H9 (cell line): ENCODE results near the gene FADS2. TPM values are rescaled to one million over a fixed set of nuclear protein-coding genes. Genes with fewer than 3 reads are reported as not detected.

Source experiments
- DNase-seq: peaks from one replicate; pipeline ENCODE4 v3.0.0-alpha.2; 2017
- H2AFZ ChIP-seq: one replicate; pipeline ENCODE4 v1.6.1; 2013; ENCODE audit warnings: mild to moderate bottlenecking, low read length, control low read depth, moderate library complexity
- H2AK5ac ChIP-seq: 2 replicates; pipeline ENCODE4 v1.6.1; 2013; ENCODE audit warnings: low read length, control low read depth, mixed read lengths; ENCODE audit not compliant: insufficient read length
- H2BK120ac ChIP-seq: one replicate; pipeline ENCODE4 v1.6.1; 2013; ENCODE audit warnings: low read depth, mild to moderate bottlenecking, low read length, control low read depth, inconsistent platforms; ENCODE audit not compliant: poor library complexity, severe bottlenecking
- H2BK12ac ChIP-seq: 2 replicates; pipeline ENCODE4 v1.6.1; 2013; ENCODE audit warnings: low read length, control low read depth, mixed read lengths, low read depth; ENCODE audit not compliant: insufficient read length
- H2BK15ac ChIP-seq: 2 replicates; pipeline ENCODE4 v1.6.1; 2013; ENCODE audit warnings: low read depth, low read length, control low read depth
- H2BK20ac ChIP-seq: one replicate; pipeline ENCODE4 v1.6.1; 2013; ENCODE audit warnings: low read depth, mild to moderate bottlenecking, low read length, control low read depth, inconsistent platforms; ENCODE audit not compliant: poor library complexity, severe bottlenecking
- H2BK5ac ChIP-seq: 2 replicates; pipeline ENCODE4 v1.6.1; 2013; ENCODE audit warnings: low read length, control low read depth, mixed read lengths; ENCODE audit not compliant: insufficient read length
- H3K14ac ChIP-seq: 2 replicates; pipeline ENCODE4 v1.6.1; 2013; ENCODE audit warnings: low read length, control low read depth; ENCODE audit not compliant: insufficient read depth
- H3K18ac ChIP-seq: 2 replicates; pipeline ENCODE4 v1.6.1; 2013; ENCODE audit warnings: low read depth, mild to moderate bottlenecking, mixed read lengths, low read length, control low read depth; ENCODE audit not compliant: insufficient read length
- H3K23ac ChIP-seq: 2 replicates; pipeline ENCODE4 v1.6.1; 2013; ENCODE audit warnings: low read length, control low read depth, mixed read lengths, low read depth; ENCODE audit not compliant: insufficient read length
- H3K23me2 ChIP-seq: 2 replicates; pipeline ENCODE4 v1.6.1; 2013; ENCODE audit warnings: low read depth, mild to moderate bottlenecking, mixed read lengths, low read length, control low read depth; ENCODE audit not compliant: insufficient read length, poor library complexity, severe bottlenecking
- H3K27ac ChIP-seq: 2 replicates; pipeline ENCODE4 v1.5.1; 2013; ENCODE audit warnings: low read length, control low read depth, mixed read lengths, low read depth; ENCODE audit not compliant: insufficient read length
- H3K27me3 ChIP-seq: 2 replicates; pipeline ENCODE4 v1.6.1; 2013; ENCODE audit warnings: low read length, control low read depth, inconsistent platforms; ENCODE audit not compliant: insufficient read depth
- H3K4ac ChIP-seq: 2 replicates; pipeline ENCODE4 v1.6.1; 2013; ENCODE audit warnings: low read depth, mild to moderate bottlenecking, control low read depth, inconsistent platforms, low read length, moderate library complexity
- H3K4me1 ChIP-seq: 2 replicates; pipeline ENCODE4 v1.6.1; 2013; ENCODE audit warnings: low read length, control low read depth, inconsistent platforms; ENCODE audit not compliant: insufficient read depth
- H3K4me2 ChIP-seq: 2 replicates; pipeline ENCODE4 v1.6.1; 2013; ENCODE audit warnings: low read length, control low read depth, mixed read lengths; ENCODE audit not compliant: insufficient read length, insufficient read depth
- H3K56ac ChIP-seq: 2 replicates; pipeline ENCODE4 v1.6.1; 2013; ENCODE audit warnings: low read depth, mild to moderate bottlenecking, mixed read lengths, low read length, control low read depth; ENCODE audit not compliant: insufficient read length
- H3K79me1 ChIP-seq: 2 replicates; pipeline ENCODE4 v1.6.1; 2013; ENCODE audit warnings: low read depth, mild to moderate bottlenecking, moderate library complexity, low read length, control low read depth, inconsistent platforms; ENCODE audit not compliant: insufficient read depth, poor library complexity, severe bottlenecking
- H3K79me2 ChIP-seq: 2 replicates; pipeline ENCODE4 v1.6.1; 2013; ENCODE audit warnings: low read length, control low read depth, inconsistent platforms; ENCODE audit not compliant: insufficient read depth
- H3K9ac ChIP-seq: 2 replicates; pipeline ENCODE4 v1.6.1; 2013; ENCODE audit warnings: low read length, control low read depth, mixed read lengths; ENCODE audit not compliant: insufficient read length; ENCODE audit errors: extremely low read depth
- H3K9me3 ChIP-seq: one replicate; pipeline ENCODE4 v1.6.1; 2013; ENCODE audit warnings: low read depth, low read length, inconsistent platforms; ENCODE audit not compliant: control insufficient read depth
- H3T11ph ChIP-seq: one replicate; pipeline ENCODE4 v1.6.1; 2013; ENCODE audit warnings: mild to moderate bottlenecking, low read length, control low read depth, inconsistent platforms
- H4K20me1 ChIP-seq: one replicate; pipeline ENCODE4 v1.6.1; 2013; ENCODE audit not compliant: control insufficient read depth, insufficient read length, insufficient read depth
- H4K5ac ChIP-seq: 2 replicates; pipeline ENCODE4 v1.6.1; 2013; ENCODE audit warnings: low read depth, mild to moderate bottlenecking, mixed read lengths, low read length, control low read depth; ENCODE audit not compliant: insufficient read length
- H4K8ac ChIP-seq: replicated peaks from 2 replicates; pipeline ENCODE4 v1.6.1; 2013; ENCODE audit warnings: low read length, control low read depth, mixed read lengths, low read depth; ENCODE audit not compliant: insufficient read length
- H4K91ac ChIP-seq: 2 replicates; pipeline ENCODE4 v1.6.1; 2013; ENCODE audit warnings: low read depth, mild to moderate bottlenecking, moderate library complexity, mixed read lengths, low read length, control low read depth; ENCODE audit not compliant: insufficient read length
- H3K27ac Mint-ChIP-seq, 3 experiments: 2 replicates in 2 of 3; 3 replicates in 1 of 3; pipeline ENCODE4 v1.8.0; 2020 to 2021; ENCODE audit warnings: mixed read lengths in 3 of 3, mild to moderate bottlenecking in 1 of 3, moderate library complexity in 1 of 3
- H3K27me3 Mint-ChIP-seq: 2 replicates; pipeline ENCODE4 v1.8.0; 2021; ENCODE audit warnings: low read depth, mild to moderate bottlenecking, moderate library complexity, mixed read lengths
- H3K36me3 Mint-ChIP-seq, 3 experiments: 2 replicates in 2 of 3; 3 replicates in 1 of 3; pipeline ENCODE4 v1.8.0; 2020 to 2021; ENCODE audit warnings: low read depth in 3 of 3, mixed read lengths in 3 of 3; ENCODE audit not compliant: insufficient read depth in 1 of 3
- H3K4me1 Mint-ChIP-seq, 2 experiments: 2 replicates each; pipeline ENCODE4 v1.8.0; 2020; ENCODE audit warnings: mixed read lengths in 2 of 2
- H3K4me3 Mint-ChIP-seq, 2 experiments: 2 replicates in 1 of 2; 3 replicates in 1 of 2; pipeline ENCODE4 v1.8.0; 2020 to 2021; ENCODE audit warnings: mild to moderate bottlenecking in 2 of 2, mixed read lengths in 2 of 2, moderate library complexity in 1 of 2
- H3K9me3 Mint-ChIP-seq, 2 experiments: 2 replicates in 1 of 2; 3 replicates in 1 of 2; pipeline ENCODE4 v1.8.0; 2020; ENCODE audit warnings: mild to moderate bottlenecking in 2 of 2, mixed read lengths in 2 of 2, moderate library complexity in 1 of 2
- CTCF ChIP-seq: fragments of 200-600 bp; sonication (generic); conservative IDR thresholded peaks from 3 replicates; pipeline ENCODE4 v1.8.0; 2021; ENCODE audit warnings: antibody characterized with exemption, mild to moderate bottlenecking
- WGBS: extraction: QIAGEN DNeasy Blood & Tissue Kit; methylation state at CpG from one replicate; pipeline ENCODE4 v1.1.7; 2013; ENCODE audit warnings: missing lambda C conversion rate, low lambda C conversion rate, mixed read lengths; ENCODE audit not compliant: insufficient read length; ENCODE audit errors: extremely low coverage; 5-methylcytosine and 5-hydroxymethylcytosine counted together
- total RNA-seq: library from RNA; stranded (reverse); gene quantifications from 2 replicates; pipeline ENCODE4 v1.2.1, GENCODE V29; 2021

FADS2 gene
- total RNA-seq, 1 experiment from 2014 or later = 322 TPM

- H3K9me3 Mint-ChIP-seq = no peaks in the 10 kb centered on the region; a peak in 1 of 5 replicates
- Histone ChIP-seq H3K27ac (no peak overlapping the region), H4K91ac (no peak overlapping the region), H4K5ac (no peak overlapping the region), H3K79me2 (no peaks in the 10 kb centered on the region), H3K9me3 (no peaks in the 10 kb centered on the region), H4K20me1 (no peaks in the 10 kb centered on the region), H2BK20ac (no peak overlapping the region), H2AFZ (no peak overlapping the region), H2BK120ac (no peak overlapping the region), H3T11ph (no peak overlapping the region), H3K4me1 (no peaks in the 10 kb centered on the region), H3K18ac (no peak overlapping the region), H3K56ac (no peak overlapping the region), H2BK5ac (no peak overlapping the region), H3K23ac (no peak overlapping the region), H3K9ac (no peak overlapping the region), H3K4ac (no peak overlapping the region), H3K23me2 (no peaks in the 10 kb centered on the region), H3K79me1 (no peaks in the 10 kb centered on the region), H3K4me2 (no peak overlapping the region), H2BK15ac (no peak overlapping the region), H4K8ac (no peak overlapping the region), H3K14ac (no peak overlapping the region), H3K27me3 (no peaks in the 10 kb centered on the region), H2BK12ac (no peak overlapping the region), H2AK5ac (no peak overlapping the region)
- no peak overlapping the region for H3K27ac Mint-ChIP-seq
- H3K36me3 Mint-ChIP-seq = peaks cover 55 to 90% (median 89%) of the 10 kb centered on the region in 3 experiments
- no CpG with 5 or more reads among the region's 1 CpG for WGBS
- H3K4me3 Mint-ChIP-seq = no peak overlapping the region
- TF ChIP-seq CTCF = no peak
- H3K4me1 Mint-ChIP-seq = peaks cover 4% of the 10 kb centered on the region in 2 experiments; a peak in 1 of 4 replicates
- H3K27me3 Mint-ChIP-seq = no peaks in the 10 kb centered on the region
- no peak for DNase-seq
Observed at GRCh38 chr11:61805146-61805545, 23.0 kb upstream of the FADS2 start.
